KG1 (cell line): ENCODE results near the gene PCBP4.
A peak's percentile ranks its signal among the peaks of the same experiment; 100 is the strongest.

Source experiments
- DNase-seq: peaks from one replicate; lab custom pipeline; 2025; lab: John Stamatoyannopoulos, UW

The PCBP4 gene

GRCh38 chr3:51955175-51955892 lies 11.9 kb downstream of the PCBP4 start, which contains the start of gene GPR62:
Gene GPR62, plus strand, starts transcription at chr3:51955381. Its CDS starts 272 bp downstream, at chr3:51955653.
- DNase-seq: no peak

- DNase-seq: no peak
Observed at GRCh38 chr3:51954713-51955112, 12.5 kb downstream of the PCBP4 start.

DNA sequence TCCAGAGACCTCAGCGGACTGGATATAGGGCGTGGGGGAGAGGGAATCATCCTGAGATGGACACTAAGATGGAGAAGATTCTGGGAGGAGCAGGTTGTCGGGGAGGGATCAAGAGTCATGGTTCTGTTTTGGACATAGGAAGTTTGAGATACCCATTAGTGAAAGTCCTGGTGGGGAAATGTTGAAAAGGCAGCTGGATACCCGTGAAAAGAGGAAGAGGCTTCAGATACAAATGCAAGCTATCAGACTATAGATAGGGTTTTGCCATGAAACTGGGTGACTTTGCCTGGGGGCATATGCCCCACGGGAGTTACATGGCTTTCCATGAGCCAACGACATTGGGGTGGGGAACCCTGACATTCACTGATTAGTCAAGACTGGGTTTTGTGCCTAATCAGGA lies 13.1 kb downstream of the PCBP4 start:
- DNase-seq: no peak

- no peak for DNase-seq
Observed at GRCh38 chr3:51953445-51953844, 13.8 kb downstream of the PCBP4 start.

DNA sequence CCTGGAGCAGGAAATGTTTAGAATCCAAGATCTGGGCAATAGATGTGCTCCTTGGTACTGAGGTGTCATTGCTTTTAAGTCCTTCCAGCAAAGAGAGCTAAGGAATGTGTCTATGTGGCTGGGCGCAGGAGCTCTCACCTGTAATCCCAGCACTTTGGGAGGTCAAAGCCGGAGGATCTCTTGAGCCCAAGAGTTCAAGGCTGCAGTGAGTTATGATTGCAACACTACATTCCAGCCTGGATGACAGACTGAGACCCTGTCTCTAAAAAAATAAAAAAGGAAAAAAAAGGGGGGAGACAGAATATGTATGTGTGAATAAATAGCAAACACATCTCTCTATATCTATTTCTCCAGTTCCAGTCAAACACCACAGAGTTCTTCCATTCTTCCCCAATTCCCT lies 16.4 kb downstream of the PCBP4 start:
- no peak for DNase-seq

DNA sequence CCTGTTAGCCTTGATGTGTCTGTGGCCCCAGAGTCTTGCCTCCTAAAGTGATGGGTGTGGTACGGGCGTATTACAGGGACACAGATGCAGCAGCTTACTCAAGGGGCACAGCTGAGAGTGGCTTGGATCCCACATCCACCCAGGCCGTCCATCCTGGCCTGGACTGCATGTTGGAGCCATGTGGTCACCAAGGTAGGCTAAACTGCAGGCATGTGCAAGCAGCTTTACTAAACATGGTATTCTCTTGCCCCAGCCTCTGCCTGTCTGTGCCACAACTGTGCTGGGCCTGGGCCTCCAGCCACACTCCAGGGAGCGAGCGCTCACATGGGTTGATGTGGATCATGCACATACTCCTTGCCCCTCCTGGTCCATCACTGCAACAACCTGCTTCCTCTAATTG lies 18.1 kb downstream of the PCBP4 start:
- DNase-seq: no peak

- no peak for DNase-seq
Observed at GRCh38 chr3:51948016-51948580, 19.2 kb downstream of the PCBP4 start.

GRCh38 chr3:51947215-51947900 lies 19.9 kb downstream of the PCBP4 start:
- no peak for DNase-seq

DNA sequence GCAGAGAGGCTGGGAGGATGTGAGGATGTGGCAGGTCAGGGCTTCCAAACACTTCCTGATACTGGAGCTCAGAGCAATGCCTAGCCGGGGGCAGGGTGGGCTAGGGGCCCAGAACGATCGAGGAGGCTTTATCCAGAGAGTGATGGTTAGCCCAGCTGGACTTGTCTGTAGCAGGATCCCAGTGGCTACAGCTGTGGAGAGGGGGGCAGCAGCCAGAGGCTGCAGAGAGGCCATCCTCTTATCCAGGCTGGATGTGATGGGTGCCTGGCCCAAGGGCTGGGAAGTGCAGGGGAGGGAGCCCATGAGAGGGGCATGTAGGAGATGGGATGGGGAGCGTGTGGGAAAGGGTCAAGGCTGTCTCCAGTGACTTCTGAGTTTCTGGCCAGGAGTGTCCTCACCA lies 20.5 kb downstream of the PCBP4 start:
- DNase-seq: no peak

DNA sequence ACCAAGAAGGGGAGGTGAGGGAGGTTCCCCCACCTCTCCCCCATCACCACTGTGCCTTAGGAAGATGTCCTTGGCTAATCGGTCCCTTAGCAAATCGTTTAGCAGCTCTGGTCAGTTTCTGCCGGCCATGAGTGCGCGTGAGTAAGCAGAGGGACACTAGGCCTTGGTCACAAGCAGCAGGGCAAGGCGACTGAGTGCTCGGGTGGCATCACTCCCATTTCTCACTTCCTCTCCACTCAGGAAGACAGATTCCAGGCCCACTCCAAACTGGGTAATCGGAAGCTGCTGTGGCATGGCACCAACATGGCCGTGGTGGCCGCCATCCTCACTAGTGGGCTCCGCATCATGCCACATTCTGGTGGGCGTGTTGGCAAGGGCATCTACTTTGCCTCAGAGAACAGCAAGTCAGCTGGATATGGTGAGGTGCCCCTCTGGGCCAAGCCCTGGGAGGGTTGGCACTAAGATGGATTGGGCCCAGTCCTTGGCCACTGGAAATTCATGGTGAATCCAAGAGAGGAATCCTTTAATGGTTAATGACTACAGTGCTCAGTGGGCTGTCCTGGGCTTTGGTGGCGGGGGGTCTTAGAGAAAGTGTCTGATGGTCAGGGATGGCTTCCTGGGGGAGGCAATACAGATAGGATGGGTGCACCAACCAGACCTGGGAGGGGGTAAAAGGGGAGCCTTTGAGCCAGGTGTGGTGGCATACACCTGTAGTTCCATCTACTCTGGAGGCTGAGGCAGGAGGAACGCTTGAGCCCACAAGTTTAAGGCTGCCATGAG lies 21.1 kb downstream of the PCBP4 start:
- DNase-seq: no peak

GRCh38 chr3:51945031-51945840 lies 22.0 kb downstream of the PCBP4 start:
- no peak for DNase-seq

DNA sequence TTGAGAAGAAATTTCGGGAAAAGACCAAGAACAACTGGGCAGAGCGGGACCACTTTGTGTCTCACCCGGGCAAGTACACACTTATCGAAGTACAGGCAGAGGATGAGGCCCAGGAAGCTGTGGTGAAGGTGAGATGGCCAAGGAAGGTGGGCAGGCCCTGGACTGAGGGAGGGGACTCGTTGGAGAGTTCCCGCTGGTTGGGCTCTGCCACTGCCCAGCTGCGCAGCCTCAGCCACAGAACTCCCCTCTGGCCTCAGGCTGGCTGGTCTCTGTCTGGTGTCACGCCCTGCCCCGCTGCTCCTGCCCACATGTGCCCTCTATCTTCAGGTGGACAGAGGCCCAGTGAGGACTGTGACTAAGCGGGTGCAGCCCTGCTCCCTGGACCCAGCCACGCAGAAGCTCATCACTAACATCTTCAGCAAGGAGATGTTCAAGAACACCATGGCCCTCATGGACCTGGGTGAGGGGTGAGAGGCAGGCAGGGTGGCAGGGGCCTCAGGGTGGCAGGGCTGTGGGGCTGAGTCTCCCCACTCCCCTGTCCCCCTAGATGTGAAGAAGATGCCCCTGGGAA lies 22.7 kb downstream of the PCBP4 start:
- no peak for DNase-seq

DNA sequence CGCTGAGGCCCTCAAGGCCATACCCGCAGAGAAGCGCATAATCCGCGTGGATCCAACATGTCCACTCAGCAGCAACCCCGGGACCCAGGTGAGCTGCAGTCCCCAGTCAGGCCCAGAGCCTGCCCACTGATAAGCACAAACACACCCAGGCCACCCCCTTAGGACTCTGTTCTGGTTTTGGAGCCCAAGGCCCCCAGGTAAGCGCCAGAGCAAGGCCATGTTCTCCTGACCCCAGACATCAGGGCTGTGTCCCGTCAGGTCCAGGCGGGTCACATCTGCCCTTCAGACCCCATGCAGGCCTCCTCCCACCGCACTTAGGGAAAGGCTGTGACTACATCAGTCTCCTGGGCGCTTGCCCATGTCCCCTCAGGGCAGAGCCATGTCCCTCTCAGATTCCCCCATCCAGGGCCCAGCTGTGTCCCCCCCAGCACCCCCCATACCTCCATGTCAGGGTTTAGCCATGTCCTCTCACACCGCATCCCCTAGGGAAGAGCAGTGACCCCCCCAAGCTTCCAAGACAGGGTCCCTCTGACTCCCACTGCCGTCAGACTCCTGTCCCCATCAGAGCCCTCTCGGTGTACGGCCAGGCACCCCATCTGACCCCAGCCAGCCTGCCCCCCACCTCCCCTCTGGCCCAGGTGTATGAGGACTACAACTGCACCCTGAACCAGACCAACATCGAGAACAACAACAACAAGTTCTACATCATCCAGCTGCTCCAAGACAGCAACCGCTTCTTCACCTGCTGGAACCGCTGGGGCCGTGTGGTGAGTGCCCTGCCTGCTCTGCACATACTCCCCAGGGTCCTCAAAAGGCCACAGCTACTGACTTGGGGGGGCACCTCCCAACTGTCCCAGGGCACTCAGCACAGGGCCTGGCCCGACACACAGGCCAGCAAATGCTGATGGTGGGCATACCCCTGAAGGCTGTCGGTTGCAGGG lies 23.5 kb downstream of the PCBP4 start:
- DNase-seq: no peak

GRCh38 chr3:51942603-51943450 lies 24.4 kb downstream of the PCBP4 start:
- DNase-seq: no peak

DNA sequence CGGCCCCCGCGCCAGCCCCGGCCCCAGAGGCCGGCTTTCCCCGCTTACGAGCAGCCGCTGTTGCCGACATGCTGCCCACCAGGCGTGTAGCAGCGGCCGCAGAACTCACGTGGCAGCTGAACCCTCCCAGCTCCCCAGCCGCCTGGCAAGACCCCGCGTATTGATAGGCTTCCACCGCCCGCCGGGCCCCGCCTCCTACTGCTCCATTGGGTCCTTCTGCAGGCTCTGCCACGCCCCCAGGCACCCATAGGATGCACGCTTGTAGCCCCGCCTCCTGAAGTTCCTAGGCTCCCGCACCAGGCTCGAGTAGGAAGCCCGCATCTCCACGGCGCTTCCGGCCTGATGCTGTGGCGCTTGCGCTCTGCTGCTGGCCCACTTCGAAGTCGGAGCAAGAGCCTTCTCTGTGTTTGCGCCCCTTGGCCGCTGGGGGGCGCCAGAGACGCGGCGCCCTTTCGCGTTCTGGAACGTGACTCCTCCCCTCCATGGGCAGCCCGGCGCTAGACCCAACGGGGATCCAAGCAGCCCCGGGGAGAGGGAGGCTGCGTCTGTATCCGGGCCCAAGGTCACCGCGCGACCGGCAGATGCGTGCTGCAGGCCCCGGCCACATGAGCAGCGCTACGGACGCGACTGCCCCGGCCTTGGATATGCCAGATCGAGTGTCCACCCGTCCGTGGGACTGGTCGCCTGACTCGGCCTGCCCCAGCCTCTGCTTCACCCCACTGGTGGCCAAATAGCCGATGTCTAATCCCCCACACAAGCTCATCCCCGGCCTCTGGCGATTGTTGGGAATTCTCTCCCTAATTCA lies 25.3 kb downstream of the PCBP4 start, which contains the start of the genes PARP3 and RRP9:
PARP3 (plus strand) TSS at position 566 of the 805 bp plus-strand sequence. CDS start 993 bp downstream, outside the sequence.
RRP9 (minus strand) TSS at position 107 of the 805 bp plus-strand sequence; CDS start at position 70, 37 bp downstream.
- DNase-seq: peak; percentile 99

- no peak for DNase-seq
Observed at GRCh38 chr3:51941463-51941797, 25.8 kb downstream of the PCBP4 start.

DNA sequence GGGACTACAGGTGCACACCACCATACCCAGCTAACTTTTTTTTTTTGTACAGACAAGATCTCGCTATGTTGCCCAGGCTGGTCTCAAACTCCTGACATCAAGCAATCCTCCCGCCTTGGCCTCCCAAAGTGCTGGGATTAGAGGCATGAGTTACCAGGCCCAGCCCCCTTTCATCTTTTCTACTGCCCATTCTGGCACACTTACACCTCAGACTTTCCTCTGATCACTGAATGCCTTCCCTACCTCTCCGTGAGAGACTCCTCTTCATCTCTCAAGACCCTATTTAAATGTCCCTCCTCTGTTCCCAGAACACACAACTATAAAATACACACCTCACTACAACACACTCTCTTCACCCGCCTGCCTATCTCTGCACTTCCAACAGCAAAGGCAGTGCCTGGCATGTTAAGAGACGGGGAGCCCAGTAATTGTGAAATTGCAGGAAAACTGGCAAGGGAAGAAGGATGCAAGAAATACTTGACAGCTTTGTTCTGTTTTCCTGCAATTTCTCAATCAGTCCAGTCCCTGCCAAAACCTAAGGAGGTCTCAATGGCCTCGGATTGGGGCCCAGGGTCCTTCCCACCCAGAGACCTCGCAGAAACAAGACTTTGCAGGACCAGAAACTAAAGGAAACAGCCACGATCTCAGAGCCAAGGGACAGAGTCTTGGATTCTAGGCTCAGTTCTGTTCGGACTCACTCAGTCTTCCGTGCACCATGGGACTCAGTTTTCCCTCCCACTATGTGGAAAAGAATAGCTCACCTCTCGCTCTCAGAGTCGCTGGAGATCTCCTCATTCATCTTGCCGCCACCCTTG lies 26.4 kb downstream of the PCBP4 start:
- DNase-seq: no peak
